ENCODE measurements around the gene REM2.
A peak's percentile ranks its signal among the peaks of the same experiment; 100 is the strongest.

The REM2 gene

DNA sequence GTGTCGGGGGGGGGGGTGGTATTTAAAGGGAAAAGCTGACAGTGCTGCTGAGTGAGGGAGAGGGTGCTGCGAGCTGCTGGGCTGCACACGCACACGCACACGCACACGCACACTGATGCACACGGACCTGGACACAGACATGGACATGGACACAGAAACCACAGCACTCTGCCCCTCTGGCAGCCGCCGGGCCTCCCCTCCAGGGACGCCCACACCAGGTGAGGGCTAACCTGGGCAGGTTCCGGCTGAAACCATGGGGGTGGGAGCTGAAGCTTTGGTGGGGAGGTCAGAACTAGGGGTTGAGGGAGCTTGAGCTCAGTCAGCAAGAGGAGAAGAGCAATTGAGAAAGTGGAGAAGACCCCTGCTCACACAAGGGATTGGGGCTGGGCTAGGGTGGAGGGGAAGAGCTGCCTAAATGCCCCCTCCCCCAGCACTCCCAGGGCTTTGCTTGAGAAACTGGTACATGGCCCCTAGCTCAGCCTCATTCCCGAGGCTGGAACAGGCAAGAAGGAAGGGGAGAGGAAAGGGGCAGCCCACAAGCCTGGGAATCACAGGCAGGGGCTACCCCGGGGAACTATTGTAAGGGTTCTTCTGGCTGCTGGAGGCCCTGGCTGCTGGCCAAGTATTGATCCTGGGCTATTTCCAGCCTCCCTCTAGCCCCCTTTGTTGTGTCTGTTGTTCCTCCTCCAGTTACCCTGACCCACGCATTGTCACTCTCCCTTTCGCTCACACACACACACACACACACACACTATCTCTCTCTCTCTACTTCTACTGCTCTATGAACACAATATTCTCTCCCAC, at the start of gene REM2:
Gene REM2, plus strand, starts transcription at position 50 of the 804 bp plus-strand sequence. Its CDS starts 66 bp downstream, at position 116.
- no peak for DNase-seq (ENCODE audit: low spot score)

GRCh38 chr14:22835505-22835904, 47.5 kb upstream of the REM2 start:
- DNase-seq (ENCODE audit: low spot score): no peak

- DNase-seq (ENCODE audit: low spot score): peak; percentile 92
Measured at GRCh38 chr14:22836301-22837113, 46.5 kb upstream of the REM2 start, which contains the start of gene MMP14. Gene MMP14, plus strand, starts transcription at chr14:22836585. Its CDS starts 233 bp downstream, at chr14:22836818.

- DNase-seq (ENCODE audit: low spot score): peak; percentile 76
Measured at GRCh38 chr14:22837114-22837749, 45.8 kb upstream of the REM2 start.

- no peak for DNase-seq (ENCODE audit: low spot score)
Measured at GRCh38 chr14:22837750-22838538, 45.1 kb upstream of the REM2 start.

GRCh38 chr14:22838631-22839041, 44.4 kb upstream of the REM2 start:
- DNase-seq (ENCODE audit: low spot score): peak; percentile 64

DNA sequence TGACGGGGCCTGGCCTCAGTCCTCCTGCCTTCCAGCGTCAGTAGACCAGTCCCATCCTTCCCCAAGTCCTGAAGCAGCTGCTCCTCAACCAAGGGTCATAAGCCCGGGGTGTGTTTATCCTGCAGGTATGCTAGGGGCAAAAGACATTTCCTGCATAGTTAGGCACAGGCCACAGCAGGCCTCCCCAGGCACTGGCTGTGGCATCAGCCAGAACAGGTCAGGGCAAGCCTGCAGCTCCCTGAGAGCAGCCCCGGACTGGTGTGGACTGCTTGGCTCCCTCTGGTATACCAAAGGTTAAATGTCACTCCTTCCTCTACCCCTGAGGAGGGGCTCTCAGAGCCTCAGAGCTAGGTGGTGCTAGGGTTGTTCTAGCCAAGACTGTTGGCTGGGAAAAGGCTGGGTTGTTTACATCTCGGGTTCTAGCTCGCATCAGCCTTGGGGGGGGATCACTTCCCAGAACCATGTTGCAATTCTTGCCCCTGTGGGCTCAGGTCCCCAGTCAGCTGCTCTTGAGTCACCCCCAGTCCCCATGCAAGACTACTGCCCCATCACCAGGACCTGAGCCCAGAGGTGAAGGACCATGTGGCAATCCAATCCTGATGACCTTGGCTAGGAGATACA, 43.8 kb upstream of the REM2 start:
- no peak for DNase-seq (ENCODE audit: low spot score)

DNA sequence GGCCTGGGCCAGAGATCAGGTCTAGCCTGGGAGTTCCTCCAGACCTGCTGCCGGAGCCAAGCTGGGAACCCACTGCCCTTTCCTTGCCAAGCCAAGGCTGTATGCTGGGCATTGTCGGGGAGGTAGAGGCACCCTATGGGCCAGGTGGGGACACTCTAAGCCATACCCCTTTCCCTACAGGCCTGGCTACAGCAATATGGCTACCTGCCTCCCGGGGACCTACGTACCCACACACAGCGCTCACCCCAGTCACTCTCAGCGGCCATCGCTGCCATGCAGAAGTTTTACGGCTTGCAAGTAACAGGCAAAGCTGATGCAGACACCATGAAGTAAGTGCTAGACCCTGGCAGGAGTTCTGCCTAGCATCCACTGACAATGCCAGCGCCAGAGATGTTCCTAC, 41.7 kb upstream of the REM2 start:
- DNase-seq (ENCODE audit: low spot score): no peak

DNA sequence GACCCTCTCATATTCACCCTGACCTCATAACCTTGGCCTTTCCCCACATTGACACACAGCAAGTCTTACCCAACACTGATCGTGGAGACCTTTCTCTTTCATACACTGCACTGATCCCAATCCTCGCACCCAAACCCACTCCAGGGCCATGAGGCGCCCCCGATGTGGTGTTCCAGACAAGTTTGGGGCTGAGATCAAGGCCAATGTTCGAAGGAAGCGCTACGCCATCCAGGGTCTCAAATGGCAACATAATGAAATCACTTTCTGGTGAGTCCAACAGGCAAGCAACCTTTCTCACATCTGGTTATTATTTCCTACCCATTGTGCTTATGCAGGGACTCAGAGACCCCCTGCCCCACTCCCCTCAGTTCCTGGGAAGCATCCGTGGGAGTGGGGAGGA, 41.3 kb upstream of the REM2 start:
- DNase-seq (ENCODE audit: low spot score): no peak

GRCh38 chr14:22842211-22843122, 40.6 kb upstream of the REM2 start:
- no peak for DNase-seq (ENCODE audit: low spot score)

DNA sequence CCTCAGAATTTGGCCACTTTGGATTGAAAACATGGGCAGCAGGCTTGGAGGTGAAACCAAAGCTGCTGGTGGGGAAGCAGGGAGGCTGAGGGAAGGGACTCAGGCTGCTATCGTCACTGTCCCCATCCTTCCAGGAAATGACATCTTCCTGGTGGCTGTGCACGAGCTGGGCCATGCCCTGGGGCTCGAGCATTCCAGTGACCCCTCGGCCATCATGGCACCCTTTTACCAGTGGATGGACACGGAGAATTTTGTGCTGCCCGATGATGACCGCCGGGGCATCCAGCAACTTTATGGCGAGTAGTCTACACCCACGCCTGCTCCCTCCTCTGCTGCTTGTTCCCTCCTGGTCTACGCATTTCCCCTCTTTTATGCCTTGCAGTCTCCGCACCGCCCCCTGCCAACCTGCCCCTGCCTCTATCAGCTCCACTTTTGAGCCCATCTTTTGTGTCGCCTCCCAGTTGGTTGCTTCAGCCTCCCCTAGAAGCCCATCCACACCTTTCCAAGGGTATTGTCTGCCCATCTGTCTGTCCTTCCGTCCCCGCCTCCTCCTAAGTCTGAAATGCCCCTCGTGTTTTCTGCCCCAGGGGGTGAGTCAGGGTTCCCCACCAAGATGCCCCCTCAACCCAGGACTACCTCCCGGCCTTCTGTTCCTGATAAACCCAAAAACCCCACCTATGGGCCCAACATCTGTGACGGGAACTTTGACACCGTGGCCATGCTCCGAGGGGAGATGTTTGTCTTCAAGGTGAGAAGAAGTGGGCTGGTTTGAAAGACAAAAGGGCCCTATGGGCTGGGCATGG, 39.7 kb upstream of the REM2 start:
- DNase-seq (ENCODE audit: low spot score): no peak

GRCh38 chr14:22844221-22845102, 38.6 kb upstream of the REM2 start:
- no peak for DNase-seq (ENCODE audit: low spot score)

GRCh38 chr14:22845103-22845394, 38.0 kb upstream of the REM2 start:
- no peak for DNase-seq (ENCODE audit: low spot score)

GRCh38 chr14:22845821-22846625, 37.0 kb upstream of the REM2 start:
- no peak for DNase-seq (ENCODE audit: low spot score)

DNA sequence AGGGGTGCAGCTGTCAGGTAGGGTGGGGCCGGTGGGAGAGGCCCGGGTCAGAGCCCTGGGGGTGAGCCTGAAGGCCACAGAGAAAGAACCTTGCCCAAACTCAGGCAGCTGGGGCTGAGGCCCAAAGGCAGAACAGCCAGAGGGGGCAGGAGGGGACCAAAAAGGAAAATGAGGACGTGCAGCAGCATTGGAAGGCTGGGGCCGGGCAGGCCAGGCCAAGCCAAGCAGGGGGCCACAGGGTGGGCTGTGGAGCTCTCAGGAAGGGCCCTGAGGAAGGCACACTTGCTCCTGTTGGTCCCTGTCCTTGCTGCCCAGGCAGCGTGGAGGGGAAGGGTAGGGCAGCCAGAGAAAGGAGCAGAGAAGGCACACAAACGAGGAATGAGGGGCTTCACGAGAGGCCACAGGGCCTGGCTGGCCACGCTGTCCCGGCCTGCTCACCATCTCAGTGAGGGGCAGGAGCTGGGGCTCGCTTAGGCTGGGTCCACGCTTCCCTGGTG, 36.2 kb upstream of the REM2 start:
- no peak for DNase-seq (ENCODE audit: low spot score)

DNA sequence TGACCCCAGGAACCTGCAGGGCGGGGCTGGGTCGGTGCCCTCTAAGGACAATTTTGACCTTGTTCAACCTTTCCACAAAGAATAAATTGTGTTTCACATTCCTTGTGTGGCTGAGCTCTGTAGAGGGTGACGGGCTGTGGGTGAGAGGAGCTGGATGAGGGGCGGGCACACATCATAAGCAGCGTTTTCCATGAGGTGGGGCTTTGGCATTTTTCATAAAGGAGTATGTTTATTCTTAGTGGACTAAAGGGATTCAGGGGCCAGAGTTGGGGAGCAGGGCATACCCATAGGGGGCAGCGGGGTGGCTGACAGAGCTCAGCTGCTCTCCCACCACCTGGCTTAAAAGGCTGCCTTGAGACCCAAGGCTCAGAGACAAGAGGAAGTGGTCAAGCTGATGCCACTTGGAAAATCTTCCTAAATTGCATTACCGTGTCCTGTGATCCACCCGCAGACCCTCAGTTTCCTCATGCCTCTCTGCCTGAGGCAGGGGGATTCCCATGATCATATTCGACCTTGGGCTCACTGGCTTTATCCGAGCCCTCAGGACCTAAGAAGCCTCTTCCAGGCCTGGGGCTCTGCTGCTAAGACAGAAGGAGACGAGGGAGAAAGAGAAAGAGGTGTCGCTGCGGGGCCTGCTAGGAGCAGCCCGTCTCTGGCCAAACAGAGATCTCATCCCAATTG, 35.2 kb upstream of the REM2 start:
- peak; percentile 75 for DNase-seq (ENCODE audit: low spot score)

All from AG08396 (cell line).